Neural cell (in vitro differentiated cells): ENCODE measurements around the gene PDZRN3. TPM values are rescaled to one million over a fixed set of nuclear protein-coding genes. Genes with fewer than 3 reads are reported as not detected.

ENCODE experiments used
- H2AFZ ChIP-seq: fragments of 200-600, 300-800 bp; sonication (generic), shearing (Covaris generic); 2 replicates; pipeline ENCODE4 v1.6.0; 2014; ENCODE audit warnings: low read depth, mild to moderate bottlenecking, antibody characterized with exemption, low read length, moderate library complexity
- H3F3A ChIP-seq: fragments of 200-600 bp; shearing (Covaris generic); 2 replicates; pipeline ENCODE4 v1.6.1; 2016; ENCODE audit warnings: mild to moderate bottlenecking, moderate library complexity, mixed read lengths, antibody characterized with exemption, low read length; ENCODE audit not compliant: insufficient read depth, poor library complexity, severe bottlenecking
- H3K27ac ChIP-seq: fragments of 200-600, 300-800 bp; sonication (generic), shearing (Covaris generic); 2 replicates; pipeline ENCODE4 v1.5.1; 2014; ENCODE audit warnings: mild to moderate bottlenecking, low read length, moderate library complexity
- H3K27me3 ChIP-seq: fragments of 300-800, 200-600 bp; sonication (generic), shearing (Covaris generic); 2 replicates; pipeline ENCODE4 v1.6.0; 2014; ENCODE audit warnings: mild to moderate bottlenecking, low read depth, low read length, moderate library complexity; ENCODE audit not compliant: insufficient read depth
- H3K36me3 ChIP-seq: fragments of 300-800, 200-600 bp; sonication (generic), shearing (Covaris generic); 2 replicates; pipeline ENCODE4 v1.5.1; 2014; ENCODE audit warnings: mild to moderate bottlenecking, antibody characterized with exemption, low read length, moderate library complexity; ENCODE audit not compliant: insufficient read depth
- H3K4me2 ChIP-seq: fragments of 300-800, 200-600 bp; sonication (generic), shearing (Covaris generic); 2 replicates; pipeline ENCODE4 v1.6.0; 2014; ENCODE audit warnings: mild to moderate bottlenecking, low read length
- H3K4me3 ChIP-seq: fragments of 300-800, 200-600 bp; sonication (generic), shearing (Covaris generic); 2 replicates; pipeline ENCODE4 v1.5.1; 2014; ENCODE audit warnings: mild to moderate bottlenecking, low read length, moderate library complexity
- H3K79me2 ChIP-seq: fragments of 200-600 bp; shearing (Covaris generic); replicated peaks from 2 replicates; pipeline ENCODE4 v1.6.0; 2014; ENCODE audit warnings: mild to moderate bottlenecking, low read length, moderate library complexity; ENCODE audit not compliant: insufficient read depth
- H3K9ac ChIP-seq: fragments of 300-800, 200-600 bp; sonication (generic), shearing (Covaris generic); 2 replicates; pipeline ENCODE4 v1.6.1; 2016; ENCODE audit warnings: mild to moderate bottlenecking, low read length, mixed read lengths
- H3K9me2 ChIP-seq: fragments of 200-600 bp; shearing (Covaris generic); 2 replicates; pipeline ENCODE4 v1.6.1; 2016; ENCODE audit warnings: mild to moderate bottlenecking, low read length, mixed read lengths; ENCODE audit not compliant: insufficient read depth
- H3K9me3 ChIP-seq: fragments of 200-600, 300-800 bp; sonication (generic), shearing (Covaris generic); 2 replicates; pipeline ENCODE4 v1.6.1; 2016; ENCODE audit warnings: mild to moderate bottlenecking, mixed run types, low read length, moderate library complexity, mixed read lengths
- H4K20me1 ChIP-seq: fragments of 200-600 bp; shearing (Covaris generic); 2 replicates; pipeline ENCODE4 v1.6.1; 2016; ENCODE audit warnings: mild to moderate bottlenecking, mixed run types; ENCODE audit not compliant: insufficient read depth
- CTCF ChIP-seq: fragments of 450-650 bp; IDR thresholded peaks from 2 replicates; pipeline ENCODE4 v1.5.1; 2014; ENCODE audit warnings: antibody characterized with exemption, mild to moderate bottlenecking, moderate library complexity; ENCODE audit not compliant: poor library complexity, severe bottlenecking
- EP300 ChIP-seq: fragments of 450-650 bp; conservative IDR thresholded peaks from 2 replicates; pipeline ENCODE4 v1.6.1; 2014; ENCODE audit warnings: antibody characterized with exemption, mild to moderate bottlenecking, moderate library complexity; ENCODE audit not compliant: poor library complexity, severe bottlenecking
- EZH2 ChIP-seq: fragments of 200-600, 300-800 bp; shearing (Covaris generic), sonication (generic); IDR thresholded peaks from 2 replicates; pipeline ENCODE4 v1.6.1; 2014; ENCODE audit warnings: antibody characterized with exemption, low read length, borderline replicate concordance, mild to moderate bottlenecking; ENCODE audit not compliant: insufficient read depth, poor library complexity, severe bottlenecking
- MXI1 ChIP-seq: fragments of 450-650 bp; conservative IDR thresholded peaks from 2 replicates; pipeline ENCODE4 v1.6.1; 2014; ENCODE audit warnings: antibody characterized with exemption, mild to moderate bottlenecking; ENCODE audit not compliant: poor library complexity, severe bottlenecking
- POLR2AphosphoS5 ChIP-seq: IDR thresholded peaks from 2 replicates; pipeline ENCODE4 v1.6.1; 2012
- RAD21 ChIP-seq: fragments of 450-650 bp; conservative IDR thresholded peaks from 2 replicates; pipeline ENCODE4 v1.6.1; 2014; ENCODE audit warnings: antibody characterized with exemption, mild to moderate bottlenecking, moderate library complexity
- SMC3 ChIP-seq: fragments of 450-650 bp; conservative IDR thresholded peaks from 2 replicates; pipeline ENCODE4 v1.6.1; 2014; ENCODE audit warnings: antibody characterized with exemption, mild to moderate bottlenecking, moderate library complexity; ENCODE audit not compliant: poor library complexity
- TAF1 ChIP-seq: IDR thresholded peaks from 2 replicates; pipeline ENCODE4 v1.6.1; 2012; ENCODE audit warnings: low read depth
- polyA plus RNA-seq: library from polyadenylated mRNA; depleted of rRNA; stranded (reverse); fragments of >200 nt; gene quantifications from 2 replicates; pipeline ENCODE4 v1.2.3, GENCODE V29; 2014
- TF ChIP-seq, protein P1 (sequence below): IDR thresholded peaks from 2 replicates; pipeline ENCODE4 v1.6.1; 2012; ENCODE audit warnings: borderline replicate concordance

Gene PDZRN3
- polyA plus RNA-seq, 1 donor from 2014 or later: 1.1 TPM

- H3K79me2 ChIP-seq: no peaks in the 10 kb centered on the region
- no peak overlapping the region for H3K9ac ChIP-seq
- H3K4me2 ChIP-seq: no peak overlapping the region
- TF ChIP-seq TAF1 (no peak), POLR2AphosphoS5 (no peak), EP300 (no peak), EZH2 (no peak), CTCF (no peak)
- TF ChIP-seq, protein P1, sequence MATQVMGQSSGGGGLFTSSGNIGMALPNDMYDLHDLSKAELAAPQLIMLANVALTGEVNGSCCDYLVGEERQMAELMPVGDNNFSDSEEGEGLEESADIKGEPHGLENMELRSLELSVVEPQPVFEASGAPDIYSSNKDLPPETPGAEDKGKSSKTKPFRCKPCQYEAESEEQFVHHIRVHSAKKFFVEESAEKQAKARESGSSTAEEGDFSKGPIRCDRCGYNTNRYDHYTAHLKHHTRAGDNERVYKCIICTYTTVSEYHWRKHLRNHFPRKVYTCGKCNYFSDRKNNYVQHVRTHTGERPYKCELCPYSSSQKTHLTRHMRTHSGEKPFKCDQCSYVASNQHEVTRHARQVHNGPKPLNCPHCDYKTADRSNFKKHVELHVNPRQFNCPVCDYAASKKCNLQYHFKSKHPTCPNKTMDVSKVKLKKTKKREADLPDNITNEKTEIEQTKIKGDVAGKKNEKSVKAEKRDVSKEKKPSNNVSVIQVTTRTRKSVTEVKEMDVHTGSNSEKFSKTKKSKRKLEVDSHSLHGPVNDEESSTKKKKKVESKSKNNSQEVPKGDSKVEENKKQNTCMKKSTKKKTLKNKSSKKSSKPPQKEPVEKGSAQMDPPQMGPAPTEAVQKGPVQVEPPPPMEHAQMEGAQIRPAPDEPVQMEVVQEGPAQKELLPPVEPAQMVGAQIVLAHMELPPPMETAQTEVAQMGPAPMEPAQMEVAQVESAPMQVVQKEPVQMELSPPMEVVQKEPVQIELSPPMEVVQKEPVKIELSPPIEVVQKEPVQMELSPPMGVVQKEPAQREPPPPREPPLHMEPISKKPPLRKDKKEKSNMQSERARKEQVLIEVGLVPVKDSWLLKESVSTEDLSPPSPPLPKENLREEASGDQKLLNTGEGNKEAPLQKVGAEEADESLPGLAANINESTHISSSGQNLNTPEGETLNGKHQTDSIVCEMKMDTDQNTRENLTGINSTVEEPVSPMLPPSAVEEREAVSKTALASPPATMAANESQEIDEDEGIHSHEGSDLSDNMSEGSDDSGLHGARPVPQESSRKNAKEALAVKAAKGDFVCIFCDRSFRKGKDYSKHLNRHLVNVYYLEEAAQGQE: no peak
- no peaks in the 10 kb centered on the region for H3K9me3 ChIP-seq
- no peak overlapping the region for H2AFZ ChIP-seq
- no peak overlapping the region for H3K27ac ChIP-seq
- H3K9me2 ChIP-seq: no peaks in the 10 kb centered on the region
- H3K4me3 ChIP-seq: no peak overlapping the region
- no peaks in the 10 kb centered on the region for H3K27me3 ChIP-seq
- no peaks in the 10 kb centered on the region for H4K20me1 ChIP-seq
- H3F3A ChIP-seq: no peaks in the 10 kb centered on the region
- no peaks in the 10 kb centered on the region for H3K36me3 ChIP-seq
Measured at GRCh38 chr3:73542136-73542535, 82.6 kb downstream of the PDZRN3 start.

GRCh38 chr3:73540969-73541740, 83.6 kb downstream of the PDZRN3 start:
- no peak for TF ChIP-seq EZH2
- TF ChIP-seq RAD21: no peak
- no peak for TF ChIP-seq MXI1
- TF ChIP-seq SMC3: no peak
- TF ChIP-seq EP300: no peak
- TF ChIP-seq, protein P1: no peak
- TF ChIP-seq POLR2AphosphoS5: no peak
- no peak for TF ChIP-seq CTCF
- no peak for TF ChIP-seq TAF1
- Histone ChIP-seq H3F3A (no peaks in the 10 kb centered on the region), H3K9ac (no peak overlapping the region), H3K27ac (no peak overlapping the region), H3K27me3 (no peaks in the 10 kb centered on the region), H3K4me2 (no peak overlapping the region), H3K9me3 (no peaks in the 10 kb centered on the region), H3K4me3 (no peak overlapping the region), H3K9me2 (no peaks in the 10 kb centered on the region), H4K20me1 (no peaks in the 10 kb centered on the region), H3K79me2 (no peaks in the 10 kb centered on the region), H3K36me3 (no peaks in the 10 kb centered on the region), H2AFZ (no peak overlapping the region)
